Caco-2 (cell line): ENCODE data around the gene TRMT112. TPM values are rescaled to one million over a fixed set of nuclear protein-coding genes. Genes with fewer than 3 reads are reported as not detected.
A peak's percentile ranks its signal among the peaks of the same experiment; 100 is the strongest.

Source experiments
- BruUV-seq: library from RNA; stranded (reverse); fragments of 400-500 nt; replicated peaks from 2 replicates; lab custom pipeline; 2021; lab: Mats Ljungman, UMichigan
- CTCF ChIA-PET: fragments of 300-600 bp; sonication (Branson Sonifier 250); formaldehyde crosslinking; loops from one replicate; lab custom pipeline; 2022; ENCODE audit warnings: antibody characterized with exemption; lab: Charles Lee
- POLR2A ChIA-PET: fragments of 300-600 bp; sonication (Branson Sonifier 250); formaldehyde crosslinking; loops from one replicate; lab custom pipeline; 2022; ENCODE audit warnings: antibody characterized with exemption; lab: Charles Lee
- DNase-seq, 2 experiments: peaks; one replicate each; pipeline versions ENCODE4 v3.0.0 to v3.0.0-alpha.2; 2020 to 2022
- H3K27me3 ChIP-seq: replicated peaks from 2 replicates; pipeline ENCODE4 v1.6.0; 2011; ENCODE audit warnings: low read length; ENCODE audit not compliant: control insufficient read depth, insufficient read depth
- H3K36me3 ChIP-seq: 2 replicates; pipeline ENCODE4 v1.5.1; 2011; ENCODE audit warnings: low read length; ENCODE audit not compliant: control insufficient read depth, insufficient read depth
- H3K4me1 ChIP-seq: fragments of 250-450 bp; sonication (Bioruptor Pico); 2 replicates; pipeline ENCODE4 v1.5.1; 2020; ENCODE audit warnings: mild to moderate bottlenecking
- H3K4me3 ChIP-seq: 2 replicates; pipeline ENCODE4 v1.5.1; 2011; ENCODE audit warnings: low read depth, mild to moderate bottlenecking, control low read depth, low read length
- H3K9me3 ChIP-seq: fragments of 250-450 bp; sonication (Bioruptor Pico); 2 replicates; pipeline ENCODE4 v1.5.1; 2020; ENCODE audit warnings: mild to moderate bottlenecking, moderate library complexity
- H3K27ac Mint-ChIP-seq: one replicate; pipeline ENCODE4 v1.8.0; 2022; ENCODE audit warnings: mixed read lengths; ENCODE audit not compliant: unreplicated experiment
- H3K27me3 Mint-ChIP-seq: one replicate; pipeline ENCODE4 v1.8.0; 2022; ENCODE audit warnings: mixed read lengths; ENCODE audit not compliant: insufficient read depth, unreplicated experiment
- H3K36me3 Mint-ChIP-seq: one replicate; pipeline ENCODE4 v1.8.0; 2022; ENCODE audit warnings: mild to moderate bottlenecking, mixed read lengths; ENCODE audit not compliant: insufficient read depth, unreplicated experiment
- H3K4me1 Mint-ChIP-seq: one replicate; pipeline ENCODE4 v1.8.0; 2022; ENCODE audit warnings: low read depth, mixed read lengths; ENCODE audit not compliant: unreplicated experiment
- H3K4me3 Mint-ChIP-seq: one replicate; pipeline ENCODE4 v1.8.0; 2022; ENCODE audit warnings: mild to moderate bottlenecking, moderate library complexity, mixed read lengths; ENCODE audit not compliant: unreplicated experiment
- H3K9me3 Mint-ChIP-seq: one replicate; pipeline ENCODE4 v1.8.0; 2022; ENCODE audit warnings: mixed read lengths; ENCODE audit not compliant: unreplicated experiment
- CTCF ChIP-seq, 2 experiments: fragments of 200-600 bp in 1 of 2; IDR thresholded peaks; 1 replicate in 1 of 2; 2 replicates in 1 of 2; pipeline versions ENCODE4 v1.5.1 to v1.8.0; 2011 to 2022; ENCODE audit warnings: antibody characterized with exemption in 1 of 2, control low read depth in 1 of 2, inconsistent platforms in 1 of 2, low read depth in 1 of 2, low read length in 1 of 2, mild to moderate bottlenecking in 1 of 2, moderate library complexity in 1 of 2; ENCODE audit not compliant: insufficient read depth in 1 of 2, severe bottlenecking in 1 of 2, unreplicated experiment in 1 of 2
- intact Hi-C: fragments of 100-400 bp; cut with micrococcal nuclease; formaldehyde crosslinking; loops from one replicate; pipeline ENCODE4 v1.10.0; 2022; ENCODE audit not compliant: unreplicated experiment
- total RNA-seq: library from RNA; stranded (reverse); gene quantifications from 2 replicates; pipeline ENCODE4 v1.2.3, GENCODE V29; 2022

The TRMT112 gene
- total RNA-seq, 1 experiment from 2014 or later = 246 TPM

- H3K27me3 Mint-ChIP-seq = no peaks in the 10 kb centered on the region
- Histone ChIP-seq H3K4me3 (peak overlapping the region; percentile 65), H3K27me3 (no peaks in the 10 kb centered on the region), H3K9me3 (no peaks in the 10 kb centered on the region), H3K4me1 (peaks cover 26% of the 10 kb centered on the region), H3K36me3 (peaks cover 3% of the 10 kb centered on the region; the same call in 1 of the 2 replicates)
- H3K27ac Mint-ChIP-seq = peak overlapping the region; percentile 99
- peaks cover 42% of the 10 kb centered on the region for H3K36me3 Mint-ChIP-seq
- BruUV-seq = no TSS peak
- intact Hi-C loops = loop anchor here (1.0 to 2.0 kb wide), 3 partner anchors 19 to 63 kb away; partner anchors contain the start of genes BAD, FKBP2, GPR137 and PLCB3
- H3K9me3 Mint-ChIP-seq = no peaks in the 10 kb centered on the region
- DNase-seq = no peak
- TF ChIP-seq CTCF (IDR thresholded peaks at IDR 0.05; ENCODE audit: insufficient read depth in 1 of 2, low read depth in 1 of 2, low read length in 1 of 2, severe bottlenecking in 1 of 2, unreplicated experiment in 1 of 2) = no peak
- ChIA-PET CTCF (interaction anchor here (0.7 to 5.8 kb wide), 15 partner anchors 11 to 463 kb away, joined by 3 to 61 read pairs (median 8); partner anchors contain the start of genes BAD, FKBP2, GPR137 and NUDT22), POLR2A (interaction anchor here (0.6 to 3.5 kb wide), 9 partner anchors 14 to 1472 kb away, joined by 3 to 86 read pairs (median 10); partner anchors contain the start of genes FKBP2, NUDT22, PRDX5 and STX5)
- peak overlapping the region; percentile 97 for H3K4me3 Mint-ChIP-seq
- H3K4me1 Mint-ChIP-seq = peaks cover 9% of the 10 kb centered on the region
These were observed 14.0 kb downstream of the TRMT112 start for GRCh38 chr11:64303109-64304031.

GRCh38 chr11:64299847-64300648 lies 17.3 kb downstream of the TRMT112 start, which contains the start of gene CATSPERZ:
TSS of gene CATSPERZ (plus strand) at chr11:64300358. CDS start at chr11:64300411, 53 bp downstream.
- Mint-ChIP-seq H3K4me1 (peaks cover 9% of the 10 kb centered on the region), H3K4me3 (peak within 1 kb of the TSS; percentile 81), H3K36me3 (peaks cover 13% of the 10 kb centered on the region), H3K27ac (peak within 1 kb of the TSS; percentile 76), H3K9me3 (no peaks in the 10 kb centered on the region), H3K27me3 (peaks cover 8% of the 10 kb centered on the region)
- no peaks in the 10 kb centered on the region for H3K9me3 ChIP-seq
- intact Hi-C loops = no loop called here
- TF ChIP-seq CTCF (IDR thresholded peaks at IDR 0.05; ENCODE audit: insufficient read depth in 1 of 2, low read depth in 1 of 2, low read length in 1 of 2, severe bottlenecking in 1 of 2, unreplicated experiment in 1 of 2) = no peak
- peak within 1 kb of the TSS; percentile 86 for H3K4me3 ChIP-seq
- POLR2A ChIA-PET = interaction anchor here (0.8 to 1.5 kb wide), 3 partner anchors 18 to 59 kb away, joined by 3 to 6 read pairs (median 5); partner anchors contain the start of genes FKBP2, PRDX5 and TRMT112
- peaks cover 10% of the 10 kb centered on the region for H3K4me1 ChIP-seq
- peaks cover 2% of the 10 kb centered on the region for H3K27me3 ChIP-seq
- DNase-seq = no peak
- no TSS peak for BruUV-seq
- CTCF ChIA-PET = interaction anchor here (0.6 to 5.8 kb wide), 16 partner anchors 10 to 777 kb away, joined by 3 to 61 read pairs (median 4); partner anchors contain the start of genes BAD, FKBP2, PPP1R14B and PRDX5
- no peaks in the 10 kb centered on the region for H3K36me3 ChIP-seq
